Kidney (tissue), 14 donors: ENCODE measurements around the gene KCTD21. TPM values are rescaled to one million over a fixed set of nuclear protein-coding genes. Genes with fewer than 3 reads are reported as not detected.
"Not testable (repeated sequence)": the region's sequence is repeated elsewhere in the genome, so short reads cannot be mapped to it uniquely, and the experiment has no call there.

ENCODE experiments used
- DNase-seq, 5 donors: peaks; one replicate each; pipeline ENCODE4 v3.0.0-alpha.2; 2013 to 2020
- FAIRE-seq: peaks from 2 replicates; lab custom pipeline; 2012; peaks lifted over from hg19 to GRCh38; lab: Jason Lieb, UNC
- H3K27ac ChIP-seq, 2 donors: one replicate each; pipeline ENCODE4 v1.7.0; 2013; ENCODE audit warnings: low read depth in 2 of 2, low read length in 2 of 2, inconsistent platforms in 1 of 2
- H3K27me3 ChIP-seq: one replicate; pipeline ENCODE4 v1.7.1; 2013; ENCODE audit warnings: low read length, inconsistent platforms; ENCODE audit not compliant: control insufficient read depth, insufficient read depth
- H3K36me3 ChIP-seq, 3 donors: one replicate each; pipeline versions ENCODE4 v1.7.0 to v1.7.1; 2013; ENCODE audit warnings: low read length in 3 of 3, control low read depth in 1 of 3, inconsistent platforms in 1 of 3; ENCODE audit not compliant: insufficient read depth in 3 of 3, control insufficient read depth in 2 of 3
- H3K4me1 ChIP-seq, 3 donors: one replicate each; pipeline versions ENCODE4 v1.7.0 to v1.7.1; 2013; ENCODE audit warnings: low read length in 3 of 3, inconsistent platforms in 1 of 3, low read depth in 1 of 3; ENCODE audit not compliant: control insufficient read depth in 2 of 3, insufficient read depth in 2 of 3
- H3K4me3 ChIP-seq, 3 donors: one replicate each; pipeline versions ENCODE4 v1.7.0 to v1.8.1; 2013; ENCODE audit warnings: low read length in 3 of 3, control low read depth in 1 of 3, inconsistent platforms in 1 of 3
- H3K9ac ChIP-seq, 3 donors: one replicate each; pipeline versions ENCODE4 v1.7.0 to v1.7.1; 2013; ENCODE audit warnings: low read length in 3 of 3, control low read depth in 1 of 3, inconsistent platforms in 1 of 3
- H3K9me3 ChIP-seq, 3 donors: one replicate each; pipeline versions ENCODE4 v1.7.0 to v1.7.1; 2013; ENCODE audit warnings: low read length in 3 of 3, control low read depth in 1 of 3, inconsistent platforms in 1 of 3; ENCODE audit not compliant: control insufficient read depth in 2 of 3, insufficient read depth in 1 of 3
- intact Hi-C: fragments of 100-400 bp; cut with DNase I; formaldehyde crosslinking; loops from one replicate; pipeline ENCODE4 v1.11.1; 2022
- polyA plus RNA-seq: library from polyadenylated mRNA; stranded (reverse); fragments of 350-450 nt; fragmentation: Illumina TruSeq; extraction: RNeasy Lipid Tissue Mini Kit (QIAGEN cat#74804); gene quantifications from one replicate; pipeline ENCODE4 v1.2.3, GENCODE V29; 2014; ENCODE audit warnings: low read depth, low replicate concordance; ENCODE audit not compliant: insufficient read depth
- total RNA-seq: library from RNA; stranded (reverse); fragmentation: NEBNext Ultra II Directional; extraction: Animal tissue kit (Norgen Biotek cat#: 25700); gene quantifications from one replicate; pipeline ENCODE4 v1.2.1, GENCODE V29; 2021
- TF ChIP-seq, protein P1 (sequence below): IDR thresholded peaks from 3 replicates; pipeline ENCODE4 v1.5.1; 2012; ENCODE audit warnings: mild to moderate bottlenecking, moderate library complexity, borderline replicate concordance; ENCODE audit not compliant: insufficient read depth; ENCODE audit errors: extremely low read depth
- donor health status: control.
- donor health status: control.
- donor health status: control.
- donor health status: control.
- donor health status: control.
- donor health status: DM: yes; HTN: yes; CAD: no.
- donor health status: Normal renal cell carcinoma (clear cell type).

KCTD21 gene
- total and polyA plus RNA-seq, 2 donors from 2014 or later: 6.0 to 7.9 TPM

DNA sequence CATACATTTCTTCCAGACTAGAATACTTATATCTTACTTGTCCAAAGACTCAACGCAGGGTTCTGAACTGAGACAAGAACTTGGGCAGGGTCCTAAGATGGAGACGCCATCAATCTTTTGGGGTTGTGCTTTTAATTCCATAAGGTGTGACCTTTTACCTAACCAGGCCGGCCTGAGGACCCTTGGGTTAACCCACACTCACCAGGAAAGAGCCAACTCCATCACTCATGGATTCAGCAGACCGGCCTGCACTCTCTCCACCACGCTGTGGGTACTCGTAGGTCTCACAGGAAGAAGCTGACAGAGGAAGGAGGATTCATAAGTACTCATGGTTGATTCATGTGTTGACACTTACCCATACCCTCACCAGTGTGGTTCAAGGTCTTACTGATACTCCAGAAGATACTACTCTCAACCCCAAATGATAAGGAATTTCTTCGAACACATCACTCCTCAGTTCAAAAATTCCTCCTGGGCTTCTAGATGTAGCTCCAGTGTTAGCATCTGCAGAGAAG is 36.5 kb upstream of the KCTD21 start:
- Histone ChIP-seq H3K9me3 (no peaks in the 10 kb centered on the region), H3K4me1 (no peaks in the 10 kb centered on the region), H3K36me3 (peaks cover 5 to 27% (median 21%) of the 10 kb centered on the region in 3 donors), H3K27ac (no peak overlapping the region), H3K27me3 (no peaks in the 10 kb centered on the region), H3K9ac (no peak overlapping the region), H3K4me3 (no peak overlapping the region)
- no peak for DNase-seq
- intact Hi-C loops: loop anchor here (10.0 kb wide), 2 partner anchors 200 to 340 kb away; no protein-coding TSS in a partner anchor
- TF ChIP-seq, protein P1, sequence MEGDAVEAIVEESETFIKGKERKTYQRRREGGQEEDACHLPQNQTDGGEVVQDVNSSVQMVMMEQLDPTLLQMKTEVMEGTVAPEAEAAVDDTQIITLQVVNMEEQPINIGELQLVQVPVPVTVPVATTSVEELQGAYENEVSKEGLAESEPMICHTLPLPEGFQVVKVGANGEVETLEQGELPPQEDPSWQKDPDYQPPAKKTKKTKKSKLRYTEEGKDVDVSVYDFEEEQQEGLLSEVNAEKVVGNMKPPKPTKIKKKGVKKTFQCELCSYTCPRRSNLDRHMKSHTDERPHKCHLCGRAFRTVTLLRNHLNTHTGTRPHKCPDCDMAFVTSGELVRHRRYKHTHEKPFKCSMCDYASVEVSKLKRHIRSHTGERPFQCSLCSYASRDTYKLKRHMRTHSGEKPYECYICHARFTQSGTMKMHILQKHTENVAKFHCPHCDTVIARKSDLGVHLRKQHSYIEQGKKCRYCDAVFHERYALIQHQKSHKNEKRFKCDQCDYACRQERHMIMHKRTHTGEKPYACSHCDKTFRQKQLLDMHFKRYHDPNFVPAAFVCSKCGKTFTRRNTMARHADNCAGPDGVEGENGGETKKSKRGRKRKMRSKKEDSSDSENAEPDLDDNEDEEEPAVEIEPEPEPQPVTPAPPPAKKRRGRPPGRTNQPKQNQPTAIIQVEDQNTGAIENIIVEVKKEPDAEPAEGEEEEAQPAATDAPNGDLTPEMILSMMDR: no peak
- FAIRE-seq: no peak

DNA sequence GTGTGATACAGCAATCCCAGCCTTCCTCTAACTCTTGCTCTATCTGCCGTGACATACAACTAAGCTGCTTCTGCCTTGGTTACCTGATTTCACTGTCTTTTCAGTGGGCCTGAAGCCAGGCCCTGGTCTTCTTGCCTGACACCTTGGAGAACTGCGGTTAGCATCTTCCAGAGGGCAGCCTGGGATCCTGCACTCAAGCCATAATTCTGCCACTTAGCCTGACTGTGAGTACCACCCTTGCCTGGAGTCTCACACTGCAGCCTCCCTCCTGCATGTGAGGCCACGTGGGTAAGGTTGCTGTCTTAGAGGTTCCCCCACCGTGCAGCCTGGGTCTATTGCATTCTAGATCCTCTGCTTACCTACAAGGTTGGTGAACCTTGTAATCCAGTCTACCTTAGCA is 36.1 kb upstream of the KCTD21 start:
- FAIRE-seq (no peak), DNase-seq (no peak)
- H3K9me3 ChIP-seq: no peaks in the 10 kb centered on the region
- peaks cover 5 to 27% (median 24%) of the 10 kb centered on the region in 3 donors for H3K36me3 ChIP-seq
- no peak overlapping the region for H3K9ac ChIP-seq
- H3K27ac ChIP-seq: no peak overlapping the region
- TF ChIP-seq, protein P1: no peak
- H3K27me3 ChIP-seq: no peaks in the 10 kb centered on the region
- intact Hi-C loops: loop anchor here (10.0 kb wide), 2 partner anchors 200 to 340 kb away; no protein-coding TSS in a partner anchor
- H3K4me3 ChIP-seq: no peak overlapping the region
- H3K4me1 ChIP-seq: no peaks in the 10 kb centered on the region

DNA sequence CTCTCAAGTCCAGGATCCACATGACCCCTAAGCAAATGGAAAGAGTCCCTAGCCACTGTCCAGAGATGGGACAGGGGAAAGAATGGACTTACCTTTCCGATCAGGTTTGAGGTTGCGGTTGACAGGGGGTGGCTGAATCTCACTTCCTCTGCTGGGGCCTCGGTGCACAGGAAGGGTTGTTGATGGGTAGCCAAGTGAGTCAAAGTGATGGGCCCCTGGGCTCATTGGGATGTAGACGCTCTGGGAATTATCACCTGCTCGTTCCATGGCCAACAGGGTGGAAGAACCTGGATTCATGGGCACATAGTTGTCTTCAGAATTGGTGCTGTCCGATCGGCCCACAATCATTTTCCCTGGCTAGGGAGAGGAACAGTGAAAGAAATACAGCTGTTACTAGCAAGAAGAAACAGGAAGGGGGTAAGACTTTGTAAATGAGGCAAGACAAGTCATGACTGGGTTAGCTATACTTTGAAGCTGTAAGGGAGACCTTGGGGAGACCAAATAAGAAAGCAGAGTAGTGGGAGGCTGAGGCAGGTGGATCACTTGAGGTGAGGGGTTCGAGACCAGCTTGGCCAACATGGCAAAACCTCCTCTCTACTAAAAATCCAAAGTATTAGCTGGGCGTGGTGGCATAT is 35.0 kb upstream of the KCTD21 start:
- peaks cover 5 to 27% (median 26%) of the 10 kb centered on the region in 3 donors for H3K36me3 ChIP-seq
- no peak for DNase-seq
- H3K9ac ChIP-seq: no peak overlapping the region
- intact Hi-C loops: loop anchor here (10.0 kb wide), 2 partner anchors 201 to 341 kb away; no protein-coding TSS in a partner anchor
- H3K27ac ChIP-seq: no peak overlapping the region
- no peaks in the 10 kb centered on the region for H3K4me1 ChIP-seq
- no peaks in the 10 kb centered on the region for H3K27me3 ChIP-seq
- H3K9me3 ChIP-seq: no peaks in the 10 kb centered on the region
- no peak overlapping the region for H3K4me3 ChIP-seq
- TF ChIP-seq, protein P1: no peak
- no peak for FAIRE-seq

DNA sequence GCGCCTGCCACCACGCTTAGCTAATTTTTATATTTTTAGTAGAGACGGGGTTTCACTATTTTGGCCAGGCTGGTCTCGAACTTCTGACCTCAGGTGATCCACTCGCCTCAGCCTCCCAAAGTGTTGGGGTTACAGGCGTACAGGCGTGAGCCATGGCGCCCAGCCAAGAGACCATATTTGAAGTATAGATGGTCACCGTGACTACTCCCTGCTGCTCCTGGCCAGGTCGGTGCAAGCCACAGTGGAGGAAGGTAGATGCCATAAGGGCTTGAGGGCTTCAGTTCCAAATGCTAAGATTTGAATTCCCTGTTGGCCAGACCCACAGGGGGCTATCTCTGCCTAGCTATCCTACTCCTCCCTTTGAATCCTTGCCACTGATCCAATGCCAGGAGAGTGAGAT is 34.3 kb upstream of the KCTD21 start:
- not testable (repeated sequence) for FAIRE-seq, DNase-seq, H3K27ac ChIP-seq, H3K4me1 ChIP-seq, H3K4me3 ChIP-seq, H3K9ac ChIP-seq, H3K9me3 ChIP-seq, H3K27me3 ChIP-seq
- H3K36me3 ChIP-seq: peaks cover 5 to 27% (median 27%) of the 10 kb centered on the region in 3 donors
- intact Hi-C loops: loop anchor here (10.0 kb wide), 2 partner anchors 202 to 342 kb away; no protein-coding TSS in a partner anchor
